NCI-H2081 treated with DMSO at 0.1 percent for 48 hours (cell line): Measurements from ENCODE around the gene GSTM4.
"Not testable (repeated sequence)": the region's sequence is repeated elsewhere in the genome, so short reads cannot be mapped to it uniquely, and the experiment has no call there.

ENCODE experiments used
- DNase-seq: peaks from one replicate; lab custom pipeline; 2025; lab: John Stamatoyannopoulos, UW

GSTM4 gene

DNA sequence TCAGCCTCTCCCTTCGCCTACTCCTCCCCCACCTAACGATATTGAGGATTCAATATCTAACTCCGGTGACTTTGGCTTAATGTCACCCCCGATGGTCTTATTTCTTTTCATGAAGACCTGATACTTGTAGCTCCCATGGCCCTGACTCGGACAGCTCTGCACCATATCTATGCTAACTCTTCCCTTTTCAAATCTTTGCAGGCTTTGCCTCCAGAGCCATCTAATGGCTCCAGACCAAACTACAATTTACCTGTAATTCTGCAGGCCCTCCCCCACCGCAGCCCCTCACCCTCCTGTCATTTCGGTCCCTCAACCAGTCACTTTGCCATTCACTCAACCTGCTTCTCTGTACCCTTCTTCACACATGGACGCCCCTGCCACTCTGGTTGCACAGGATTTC is 48.3 kb downstream of the GSTM4 start:
- no peak for DNase-seq

DNA sequence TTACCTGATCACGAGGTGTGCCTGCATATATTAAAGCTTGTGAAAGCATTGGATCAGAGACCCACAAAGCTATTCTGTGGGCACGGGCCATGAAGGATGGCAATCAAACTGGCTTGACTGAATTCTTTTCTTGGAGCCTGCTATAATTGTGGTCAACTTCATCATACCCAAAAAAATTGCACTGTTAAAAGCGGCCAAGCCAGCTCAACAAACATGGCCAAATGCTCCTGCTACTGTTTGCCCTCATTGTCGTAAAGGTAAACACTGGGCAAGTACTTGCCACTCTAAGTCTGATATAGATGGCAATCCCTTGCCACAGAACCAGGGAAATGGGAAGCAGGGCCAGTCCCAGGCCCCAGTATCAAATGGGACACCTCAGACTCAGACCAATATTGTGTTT is 49.5 kb downstream of the GSTM4 start:
- DNase-seq: no peak

DNA sequence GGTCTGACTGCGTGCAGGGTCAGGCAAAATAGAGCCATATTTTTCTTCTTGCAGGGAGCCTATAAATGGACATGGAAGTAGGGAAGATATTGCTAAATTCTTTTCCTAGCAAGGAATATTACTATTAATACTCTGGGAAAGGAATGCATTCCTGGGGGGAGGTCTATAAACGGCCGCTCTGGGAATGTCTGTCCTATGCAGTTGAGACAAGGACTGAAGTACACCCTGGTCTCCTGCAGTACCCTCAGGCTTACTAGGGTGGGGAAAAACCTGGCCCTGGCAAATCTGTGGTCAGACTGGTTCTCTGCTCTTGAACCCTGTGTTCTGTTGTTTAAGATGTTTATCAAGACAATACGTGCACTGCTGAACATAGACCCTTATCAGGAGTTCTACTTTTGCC is 53.0 kb downstream of the GSTM4 start:
- DNase-seq: not testable (repeated sequence)

GRCh38 chr1:109709822-109710221 is 53.9 kb downstream of the GSTM4 start:
- DNase-seq: not testable (repeated sequence)
